IMR-90 (cell line): Measurements from ENCODE around the gene GNAS-AS1. TPM values are rescaled to one million over a fixed set of nuclear protein-coding genes. Genes with fewer than 3 reads are reported as not detected.

ENCODE experiments used
- ATAC-seq: fragments of 200-7000 bp; cut with Tn5 transposase; 2 replicates; pipeline ENCODE4 v1.9.1; 2020; ENCODE audit warnings: low read depth, mild to moderate bottlenecking, moderate library complexity
- BruUV-seq: library from RNA; stranded (reverse); fragments of 400-500 nt; replicated peaks from 2 replicates; lab custom pipeline; 2021; lab: Mats Ljungman, UMichigan
- CTCF ChIA-PET: fragments of 300-600 bp; formaldehyde crosslinking; extraction: SDS; loops from one replicate; lab custom pipeline; 2021; ENCODE audit warnings: antibody characterized with exemption; lab: Yijun Ruan, JAX
- POLR2A ChIA-PET: fragments of 300-600 bp; sonication (Branson Sonifier 250); formaldehyde crosslinking; loops from one replicate; lab custom pipeline; 2022; ENCODE audit warnings: antibody characterized with exemption; ENCODE audit not compliant: unreplicated experiment; lab: Charles Lee
- DNase-seq: peaks from one replicate; pipeline ENCODE4 v3.0.0; 2013
- H2AFZ ChIP-seq: replicated peaks from 2 replicates; pipeline ENCODE3; 2013; ENCODE audit warnings: low read length, mild to moderate bottlenecking; ENCODE audit not compliant: poor library complexity
- H2AK5ac ChIP-seq: 2 replicates; pipeline ENCODE4 v1.6.1; 2013; ENCODE audit warnings: low read depth, low read length, inconsistent platforms
- H2AK9ac ChIP-seq: replicated peaks from 2 replicates; pipeline ENCODE3; 2013; ENCODE audit warnings: mild to moderate bottlenecking, low read depth, low read length, moderate library complexity; ENCODE audit not compliant: poor library complexity
- H2BK120ac ChIP-seq: 2 replicates; pipeline ENCODE4 v1.6.1; 2013; ENCODE audit warnings: low read depth, low read length, inconsistent platforms
- H2BK15ac ChIP-seq: 3 replicates; pipeline ENCODE4 v1.6.1; 2013; ENCODE audit warnings: low read depth, low read length, inconsistent platforms
- H2BK20ac ChIP-seq: 2 replicates; pipeline ENCODE4 v1.6.1; 2013; ENCODE audit warnings: low read depth, mild to moderate bottlenecking, inconsistent platforms, low read length, moderate library complexity
- H2BK5ac ChIP-seq: 2 replicates; pipeline ENCODE4 v1.6.1; 2013; ENCODE audit warnings: mild to moderate bottlenecking, low read depth, low read length, inconsistent platforms; ENCODE audit not compliant: poor library complexity, severe bottlenecking
- H3K14ac ChIP-seq: replicated peaks from 2 replicates; pipeline ENCODE4 v1.6.1; 2013; ENCODE audit warnings: low read depth, low read length, inconsistent platforms
- H3K18ac ChIP-seq: 2 replicates; pipeline ENCODE4 v1.6.1; 2013; ENCODE audit warnings: low read depth, low read length, control low read depth
- H3K23ac ChIP-seq: 2 replicates; pipeline ENCODE4 v1.6.1; 2013; ENCODE audit warnings: low read depth, low read length, inconsistent platforms
- H3K27ac ChIP-seq: 2 replicates; pipeline ENCODE4 v1.5.1; 2013; ENCODE audit warnings: mild to moderate bottlenecking, control low read depth, low read length; ENCODE audit not compliant: insufficient read depth
- H3K27me3 ChIP-seq: 2 replicates; pipeline ENCODE4 v1.6.1; 2013; ENCODE audit warnings: low read length; ENCODE audit not compliant: control insufficient read depth, insufficient read depth
- H3K36me3 ChIP-seq: 2 replicates; pipeline ENCODE4 v1.6.1; 2013; ENCODE audit warnings: low read length, mixed read lengths; ENCODE audit not compliant: control insufficient read depth, insufficient read depth
- H3K4ac ChIP-seq: 2 replicates; pipeline ENCODE4 v1.6.1; 2013; ENCODE audit warnings: low read depth, low read length, inconsistent platforms
- H3K4me1 ChIP-seq: 2 replicates; pipeline ENCODE4 v1.6.1; 2013; ENCODE audit warnings: low read length, mixed read lengths; ENCODE audit not compliant: control insufficient read depth, insufficient read depth
- H3K4me2 ChIP-seq: 2 replicates; pipeline ENCODE4 v1.6.1; 2013; ENCODE audit warnings: low read depth, mild to moderate bottlenecking, control low read depth, low read length, moderate library complexity
- H3K4me3 ChIP-seq: 2 replicates; pipeline ENCODE4 v1.5.1; 2013; ENCODE audit warnings: low read depth, mild to moderate bottlenecking, control low read depth, low read length, moderate library complexity; ENCODE audit not compliant: insufficient read depth
- H3K56ac ChIP-seq: 2 replicates; pipeline ENCODE4 v1.6.1; 2013; ENCODE audit warnings: low read length, inconsistent platforms; ENCODE audit not compliant: insufficient read depth; ENCODE audit errors: extremely low read depth
- H3K79me1 ChIP-seq, 2 experiments: 2 replicates each; pipeline ENCODE4 v1.6.1; 2013; ENCODE audit warnings: low read length in 2 of 2, inconsistent platforms in 1 of 2, low read depth in 1 of 2
- H3K9ac ChIP-seq: 2 replicates; pipeline ENCODE4 v1.6.1; 2013; ENCODE audit warnings: low read depth, low read length, control low read depth
- H3K9me1 ChIP-seq: 2 replicates; pipeline ENCODE4 v1.6.1; 2013; ENCODE audit warnings: low read length, inconsistent platforms; ENCODE audit not compliant: insufficient read depth
- H3K9me3 ChIP-seq: 2 replicates; pipeline ENCODE4 v1.6.1; 2013; ENCODE audit warnings: low read length; ENCODE audit not compliant: control insufficient read depth, insufficient read depth
- H4K20me1 ChIP-seq: 2 replicates; pipeline ENCODE4 v1.6.1; 2013; ENCODE audit warnings: low read length, inconsistent platforms; ENCODE audit not compliant: insufficient read depth
- H4K5ac ChIP-seq: 2 replicates; pipeline ENCODE4 v1.6.1; 2013; ENCODE audit warnings: mild to moderate bottlenecking, low read depth, low read length, control low read depth
- H4K8ac ChIP-seq, 2 experiments: 2 replicates each; pipeline ENCODE4 v1.6.1; 2013; ENCODE audit warnings: low read depth in 2 of 2, low read length in 2 of 2, control low read depth in 1 of 2, inconsistent platforms in 1 of 2
- H4K91ac ChIP-seq: 2 replicates; pipeline ENCODE4 v1.6.1; 2013; ENCODE audit warnings: low read depth, low read length, inconsistent platforms; ENCODE audit not compliant: insufficient read depth
- MXI1 ChIP-seq: IDR thresholded peaks from 2 replicates; pipeline ENCODE4 v1.6.1; 2012; ENCODE audit warnings: low read depth, mild to moderate bottlenecking, low read length, moderate library complexity, borderline replicate concordance
- RCOR1 ChIP-seq: IDR thresholded peaks from 2 replicates; pipeline ENCODE4 v1.6.1; 2012; ENCODE audit warnings: mild to moderate bottlenecking, low read length, improper control_type of control experiment; ENCODE audit not compliant: insufficient replicate concordance
- WGBS, 2 experiments: methylation state at CpG; one replicate each; pipeline versions ENCODE4 v1.1.5 to v1.1.7; 2013; ENCODE audit warnings: missing lambda C conversion rate in 2 of 2; ENCODE audit not compliant: insufficient read length in 1 of 2; ENCODE audit errors: extremely low coverage in 2 of 2; 5-methylcytosine and 5-hydroxymethylcytosine counted together
- dilution Hi-C: fragments of 300-500 bp; cut with HindIII; formaldehyde crosslinking; loops from one replicate; pipeline ENCODE4 v1.14.3; 2018; ENCODE audit warnings: low sequenced_read_pairs; ENCODE audit not compliant: unreplicated experiment
- in situ Hi-C: fragments of 300-500 bp; cut with MboI; formaldehyde crosslinking; loops from 3 replicates; pipeline ENCODE4 v1.14.3; 2019; ENCODE audit warnings: low sequenced_read_pairs, inconsistent platforms, mixed read lengths
- intact Hi-C: fragments of 100-400 bp; cut with micrococcal nuclease; formaldehyde crosslinking; loops from 2 replicates; pipeline ENCODE4 v1.10.0; 2022
- polyA plus RNA-seq, 3 experiments: library from polyadenylated mRNA; depleted of rRNA; stranded (reverse); fragments of >200 nt; gene quantifications; 2 replicates each; pipeline ENCODE4 v1.2.3, GENCODE V29; 2012; ENCODE audit warnings: low replicate concordance in 1 of 3
- total RNA-seq: library from RNA; depleted of rRNA; stranded (reverse); fragments of >200 nt; gene quantifications from 2 replicates; pipeline ENCODE4 v1.2.3, GENCODE V29; 2012

Gene GNAS-AS1
- total and polyA plus RNA-seq, 2 of the 4 experiments (the other 2 are of a cell fraction), result 0.54 to 0.60 TPM

- no peak overlapping the region for H3K27ac ChIP-seq
- H3K4me2 ChIP-seq, result no peak overlapping the region
- no peak overlapping the region for H4K91ac ChIP-seq
- H3K9ac ChIP-seq, result no peak overlapping the region
- H3K4ac ChIP-seq, result no peak overlapping the region
- no peak overlapping the region for H2BK120ac ChIP-seq
- DNase-seq (peak; percentile 41), ATAC-seq (peak; percentile 54)
- H3K18ac ChIP-seq, result no peak overlapping the region
- ChIA-PET CTCF (no interaction called here), POLR2A (no interaction called here)
- H2AK5ac ChIP-seq, result no peak overlapping the region
- intact Hi-C loops (no loop called here), in situ Hi-C loops (no loop called here), dilution Hi-C loops (no loop called here)
- H3K23ac ChIP-seq, result no peak overlapping the region
- H2AK9ac ChIP-seq, result no peak overlapping the region
- H4K20me1 ChIP-seq, result no peaks in the 10 kb centered on the region
- no peaks in the 10 kb centered on the region for H3K79me1 ChIP-seq
- no peak overlapping the region for H3K4me3 ChIP-seq
- H3K4me1 ChIP-seq, result peaks cover 2% of the 10 kb centered on the region; the same call in 1 of the 2 replicates
- peaks cover 3% of the 10 kb centered on the region; the same call in 1 of the 2 replicates for H3K9me1 ChIP-seq
- peaks cover 11% of the 10 kb centered on the region for H3K27me3 ChIP-seq
- H3K36me3 ChIP-seq, result no peaks in the 10 kb centered on the region
- no peak overlapping the region for H2BK5ac ChIP-seq
- no peak overlapping the region for H2BK20ac ChIP-seq
- no peaks in the 10 kb centered on the region for H3K9me3 ChIP-seq
- no peak overlapping the region for H4K5ac ChIP-seq
- H4K8ac ChIP-seq, result no peak overlapping the region; a peak in 1 of 4 replicates
- no TSS peak for BruUV-seq
- no peak overlapping the region for H3K56ac ChIP-seq
- peak overlapping the region; percentile 46 for H2AFZ ChIP-seq
- no CpG with 5 or more reads among the region's 7 CpGs for WGBS, 2 experiments
- TF ChIP-seq MXI1, result 0 out of 2 replicates have a peak, but pooled peaks have one; percentile 52
- TF ChIP-seq RCOR1, result no peak
- no peak overlapping the region for H3K14ac ChIP-seq
- H2BK15ac ChIP-seq, result no peak overlapping the region
These were observed 25.7 kb upstream of the GNAS-AS1 start for GRCh38 chr20:58876437-58876836.
